Caco-2 (cell line): ENCODE results near the gene SNRPD3. TPM values are rescaled to one million over a fixed set of nuclear protein-coding genes. Genes with fewer than 3 reads are reported as not detected.

Experiments
- BruUV-seq: library from RNA; stranded (reverse); fragments of 400-500 nt; replicated peaks from 2 replicates; lab custom pipeline; 2021; lab: Mats Ljungman, UMichigan
- CTCF ChIA-PET: fragments of 300-600 bp; sonication (Branson Sonifier 250); formaldehyde crosslinking; loops from one replicate; lab custom pipeline; 2022; ENCODE audit warnings: antibody characterized with exemption; lab: Charles Lee
- POLR2A ChIA-PET: fragments of 300-600 bp; sonication (Branson Sonifier 250); formaldehyde crosslinking; loops from one replicate; lab custom pipeline; 2022; ENCODE audit warnings: antibody characterized with exemption; lab: Charles Lee
- DNase-seq, 2 experiments: peaks; one replicate each; pipeline versions ENCODE4 v3.0.0 to v3.0.0-alpha.2; 2020 to 2022
- H3K27me3 ChIP-seq: replicated peaks from 2 replicates; pipeline ENCODE4 v1.6.0; 2011; ENCODE audit warnings: low read length; ENCODE audit not compliant: control insufficient read depth, insufficient read depth
- H3K36me3 ChIP-seq: 2 replicates; pipeline ENCODE4 v1.5.1; 2011; ENCODE audit warnings: low read length; ENCODE audit not compliant: control insufficient read depth, insufficient read depth
- H3K4me1 ChIP-seq: fragments of 250-450 bp; sonication (Bioruptor Pico); 2 replicates; pipeline ENCODE4 v1.5.1; 2020; ENCODE audit warnings: mild to moderate bottlenecking
- H3K4me3 ChIP-seq: 2 replicates; pipeline ENCODE4 v1.5.1; 2011; ENCODE audit warnings: low read depth, mild to moderate bottlenecking, control low read depth, low read length
- H3K9me3 ChIP-seq: fragments of 250-450 bp; sonication (Bioruptor Pico); 2 replicates; pipeline ENCODE4 v1.5.1; 2020; ENCODE audit warnings: mild to moderate bottlenecking, moderate library complexity
- H3K27ac Mint-ChIP-seq: one replicate; pipeline ENCODE4 v1.8.0; 2022; ENCODE audit warnings: mixed read lengths; ENCODE audit not compliant: unreplicated experiment
- H3K27me3 Mint-ChIP-seq: one replicate; pipeline ENCODE4 v1.8.0; 2022; ENCODE audit warnings: mixed read lengths; ENCODE audit not compliant: insufficient read depth, unreplicated experiment
- H3K36me3 Mint-ChIP-seq: one replicate; pipeline ENCODE4 v1.8.0; 2022; ENCODE audit warnings: mild to moderate bottlenecking, mixed read lengths; ENCODE audit not compliant: insufficient read depth, unreplicated experiment
- H3K4me1 Mint-ChIP-seq: one replicate; pipeline ENCODE4 v1.8.0; 2022; ENCODE audit warnings: low read depth, mixed read lengths; ENCODE audit not compliant: unreplicated experiment
- H3K4me3 Mint-ChIP-seq: one replicate; pipeline ENCODE4 v1.8.0; 2022; ENCODE audit warnings: mild to moderate bottlenecking, moderate library complexity, mixed read lengths; ENCODE audit not compliant: unreplicated experiment
- H3K9me3 Mint-ChIP-seq: one replicate; pipeline ENCODE4 v1.8.0; 2022; ENCODE audit warnings: mixed read lengths; ENCODE audit not compliant: unreplicated experiment
- CTCF ChIP-seq, 2 experiments: fragments of 200-600 bp in 1 of 2; IDR thresholded peaks; 1 replicate in 1 of 2; 2 replicates in 1 of 2; pipeline versions ENCODE4 v1.5.1 to v1.8.0; 2011 to 2022; ENCODE audit warnings: antibody characterized with exemption in 1 of 2, control low read depth in 1 of 2, inconsistent platforms in 1 of 2, low read depth in 1 of 2, low read length in 1 of 2, mild to moderate bottlenecking in 1 of 2, moderate library complexity in 1 of 2; ENCODE audit not compliant: insufficient read depth in 1 of 2, severe bottlenecking in 1 of 2, unreplicated experiment in 1 of 2
- intact Hi-C: fragments of 100-400 bp; cut with micrococcal nuclease; formaldehyde crosslinking; loops from one replicate; pipeline ENCODE4 v1.10.0; 2022; ENCODE audit not compliant: unreplicated experiment
- total RNA-seq: library from RNA; stranded (reverse); gene quantifications from 2 replicates; pipeline ENCODE4 v1.2.3, GENCODE V29; 2022

Gene SNRPD3
- total RNA-seq, 1 experiment from 2014 or later = 202 TPM

- peaks cover 5% of the 10 kb centered on the region for H3K36me3 Mint-ChIP-seq
- H3K9me3 Mint-ChIP-seq = no peaks in the 10 kb centered on the region
- Histone ChIP-seq H3K9me3 (no peaks in the 10 kb centered on the region), H3K4me3 (no peak overlapping the region), H3K36me3 (no peaks in the 10 kb centered on the region), H3K4me1 (peaks cover 88% of the 10 kb centered on the region), H3K27me3 (no peaks in the 10 kb centered on the region)
- intact Hi-C loops = loop anchor here (1.0 to 2.0 kb wide), 2 partner anchors 7 to 19 kb away; partner anchors contain the start of gene UPB1
- peak overlapping the region; percentile 43 for H3K27ac Mint-ChIP-seq
- BruUV-seq = no TSS peak
- POLR2A ChIA-PET = interaction anchor here (0.9 to 1.2 kb wide), 2 partner anchors 16 to 42 kb away, joined by 8 to 9 read pairs; partner anchors contain the start of gene GUCD1
- peaks cover 52% of the 10 kb centered on the region for H3K4me1 Mint-ChIP-seq
- CTCF ChIA-PET = interaction anchor here (0.6 to 1.3 kb wide), 5 partner anchors 7 to 728 kb away, joined by 3 to 6 read pairs (median 4); no protein-coding TSS in a partner anchor
- DNase-seq = no peak
- H3K27me3 Mint-ChIP-seq = no peaks in the 10 kb centered on the region
- peak overlapping the region; percentile 17 for H3K4me3 Mint-ChIP-seq
- TF ChIP-seq CTCF (IDR thresholded peaks at IDR 0.05; ENCODE audit: insufficient read depth in 1 of 2, low read depth in 1 of 2, low read length in 1 of 2, severe bottlenecking in 1 of 2, unreplicated experiment in 1 of 2) = no peak
These were observed 42.2 kb upstream of the SNRPD3 start for GRCh38 chr22:24513378-24514240.

- DNase-seq = peak; percentile 72 to 85
- Mint-ChIP-seq H3K4me1 (peaks cover 47% of the 10 kb centered on the region), H3K27me3 (no peaks in the 10 kb centered on the region), H3K27ac (peak overlapping the region; percentile 43), H3K9me3 (no peaks in the 10 kb centered on the region), H3K36me3 (peaks cover 5% of the 10 kb centered on the region), H3K4me3 (peak overlapping the region; percentile 17)
- H3K36me3 ChIP-seq = no peaks in the 10 kb centered on the region
- no TSS peak for BruUV-seq
- no peaks in the 10 kb centered on the region for H3K27me3 ChIP-seq
- peaks cover 84% of the 10 kb centered on the region for H3K4me1 ChIP-seq
- ChIA-PET POLR2A (interaction anchor here (0.9 to 1.2 kb wide), 2 partner anchors 15 to 41 kb away, joined by 8 to 9 read pairs; partner anchors contain the start of gene GUCD1), CTCF (interaction anchor here (0.6 to 1.3 kb wide), 5 partner anchors 8 to 729 kb away, joined by 3 to 6 read pairs (median 4); no protein-coding TSS in a partner anchor)
- no peak for TF ChIP-seq CTCF (IDR thresholded peaks at IDR 0.05; ENCODE audit: insufficient read depth in 1 of 2, low read depth in 1 of 2, low read length in 1 of 2, severe bottlenecking in 1 of 2, unreplicated experiment in 1 of 2)
- no peaks in the 10 kb centered on the region for H3K9me3 ChIP-seq
- intact Hi-C loops = loop anchor here (1.0 to 2.0 kb wide), 2 partner anchors 8 to 20 kb away; partner anchors contain the start of gene UPB1
- H3K4me3 ChIP-seq = no peak overlapping the region
These were observed 41.4 kb upstream of the SNRPD3 start for GRCh38 chr22:24514241-24515026.

GRCh38 chr22:24515027-24515338 is 40.8 kb upstream of the SNRPD3 start:
- Mint-ChIP-seq H3K27me3 (no peaks in the 10 kb centered on the region), H3K9me3 (no peaks in the 10 kb centered on the region), H3K36me3 (peaks cover 5% of the 10 kb centered on the region), H3K4me1 (peaks cover 44% of the 10 kb centered on the region), H3K27ac (peak overlapping the region; percentile 43), H3K4me3 (no peak overlapping the region)
- H3K27me3 ChIP-seq = no peaks in the 10 kb centered on the region
- no peak for DNase-seq
- H3K36me3 ChIP-seq = no peaks in the 10 kb centered on the region
- ChIA-PET CTCF (interaction anchor here (1.3 kb wide), 1 partner anchor 9 kb away, joined by 4 read pairs; no protein-coding TSS in a partner anchor), POLR2A (no interaction called here)
- H3K9me3 ChIP-seq = no peaks in the 10 kb centered on the region
- no peak overlapping the region for H3K4me3 ChIP-seq
- BruUV-seq = no TSS peak
- intact Hi-C loops = loop anchor here (2.0 kb wide), 1 partner anchor 20 kb away; the partner anchor contains the start of gene UPB1
- peaks cover 83% of the 10 kb centered on the region for H3K4me1 ChIP-seq
- TF ChIP-seq CTCF (IDR thresholded peaks at IDR 0.05; ENCODE audit: insufficient read depth in 1 of 2, low read depth in 1 of 2, low read length in 1 of 2, severe bottlenecking in 1 of 2, unreplicated experiment in 1 of 2) = no peak
